ENCODE data around the gene TSHZ2.

- TF ChIP-seq POLR2A (IDR thresholded peaks at IDR 0.05) (no peak), POLR2AphosphoS5 (IDR thresholded peaks at IDR 0.05; ENCODE audit: insufficient read depth in 1 of 2, low read depth in 1 of 2) (no peak), CTCF (IDR thresholded peaks at IDR 0.05) (no peak)
These were observed 80.2 kb downstream of the TSHZ2 start for GRCh38 chr20:53052380-53052779.

Measured in vagina (tissue), 2 donors.